Measurements from ENCODE around the gene ZNF688.
"Not testable (repeated sequence)": the region's sequence is repeated elsewhere in the genome, so short reads cannot be mapped to it uniquely, and the experiment has no call there.

Gene ZNF688

DNA sequence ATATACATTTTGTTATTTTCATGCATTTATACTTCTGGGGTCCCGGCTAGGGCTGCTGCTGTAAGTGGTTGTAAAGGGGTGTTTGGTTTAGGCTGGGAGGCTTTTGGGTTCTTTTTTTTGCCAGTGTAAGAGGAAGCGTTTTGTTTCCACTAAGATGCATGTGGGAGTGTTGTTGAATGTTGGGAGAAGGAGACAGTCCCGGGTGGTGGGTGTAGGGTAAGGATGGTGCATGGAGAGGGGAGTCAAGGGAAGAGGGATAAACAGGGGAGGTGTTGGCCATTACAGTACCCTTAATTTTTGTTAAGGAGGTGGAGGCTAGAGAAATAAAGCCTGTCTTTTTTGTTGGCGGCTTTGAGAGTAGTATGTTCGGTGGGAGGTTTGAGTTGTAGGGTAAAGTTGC is 28.4 kb downstream of the ZNF688 start:
- no peak for TF ChIP-seq L3MBTL2 (conservative IDR thresholded peaks at IDR 0.05)
- TF ChIP-seq SP1 (IDR thresholded peaks at IDR 0.05): no peak
- no peak for TF ChIP-seq FOXA1 (IDR thresholded peaks at IDR 0.05)
- TF ChIP-seq, protein P1, sequence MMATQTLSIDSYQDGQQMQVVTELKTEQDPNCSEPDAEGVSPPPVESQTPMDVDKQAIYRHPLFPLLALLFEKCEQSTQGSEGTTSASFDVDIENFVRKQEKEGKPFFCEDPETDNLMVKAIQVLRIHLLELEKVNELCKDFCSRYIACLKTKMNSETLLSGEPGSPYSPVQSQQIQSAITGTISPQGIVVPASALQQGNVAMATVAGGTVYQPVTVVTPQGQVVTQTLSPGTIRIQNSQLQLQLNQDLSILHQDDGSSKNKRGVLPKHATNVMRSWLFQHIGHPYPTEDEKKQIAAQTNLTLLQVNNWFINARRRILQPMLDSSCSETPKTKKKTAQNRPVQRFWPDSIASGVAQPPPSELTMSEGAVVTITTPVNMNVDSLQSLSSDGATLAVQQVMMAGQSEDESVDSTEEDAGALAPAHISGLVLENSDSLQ (IDR thresholded peaks at IDR 0.05): no peak
- TF ChIP-seq ZNF384 (IDR thresholded peaks at IDR 0.05): no peak
- no peak for TF ChIP-seq CTBP1 (IDR thresholded peaks at IDR 0.05; ENCODE audit: borderline replicate concordance)
- TF ChIP-seq BHLHE40 (IDR thresholded peaks at IDR 0.05; ENCODE audit: borderline replicate concordance): no peak
- no peak for TF ChIP-seq TARDBP (IDR thresholded peaks at IDR 0.05)
- TF ChIP-seq LEF1 (IDR thresholded peaks at IDR 0.05; ENCODE audit: borderline replicate concordance): no peak
- TF ChIP-seq ELF4 (IDR thresholded peaks at IDR 0.05): no peak
- TF ChIP-seq HDGF (IDR thresholded peaks at IDR 0.05; ENCODE audit: borderline replicate concordance): no peak
- no peak for TF ChIP-seq NFRKB (IDR thresholded peaks at IDR 0.05)
- no peak for TF ChIP-seq FOXM1 (IDR thresholded peaks at IDR 0.05; ENCODE audit: borderline replicate concordance)
- TF ChIP-seq FOXK2 (IDR thresholded peaks at IDR 0.05): no peak
- TF ChIP-seq ARNT (IDR thresholded peaks at IDR 0.05): no peak
- POLR2A ChIA-PET: interaction anchor here (1.6 to 11.3 kb wide), 5 partner anchors 8 to 29 kb away, joined by 4 to 181 read pairs (median 15); partner anchors contain the start of genes ZNF688, ZNF747 and ZNF764
- no peak for DNase-seq (ENCODE audit: extremely low spot score)
- CTCF ChIA-PET: interaction anchor here (1.1 to 1.6 kb wide), 2 partner anchors 15 to 72 kb away, joined by 4 to 6 read pairs; partner anchors contain the start of gene ZNF764

- TF ChIP-seq BHLHE40 (IDR thresholded peaks at IDR 0.05; ENCODE audit: borderline replicate concordance) (no peak), HDGF (IDR thresholded peaks at IDR 0.05; ENCODE audit: borderline replicate concordance) (0 out of 2 replicates have a peak, but pooled peaks have one; percentile 17)
- no peak for DNase-seq (ENCODE audit: extremely low spot score)
- ChIA-PET POLR2A (interaction anchor here (0.8 to 11.3 kb wide), 8 partner anchors 12 to 164 kb away, joined by 3 to 181 read pairs (median 4); partner anchors contain the start of genes DCTPP1, ZNF688 and ZNF764), CTCF (interaction anchor here (1.6 kb wide), 1 partner anchor 16 kb away, joined by 6 read pairs; the partner anchor contains the start of gene ZNF764)
Measured at GRCh38 chr16:30541502-30542329, 29.8 kb downstream of the ZNF688 start.

DNA sequence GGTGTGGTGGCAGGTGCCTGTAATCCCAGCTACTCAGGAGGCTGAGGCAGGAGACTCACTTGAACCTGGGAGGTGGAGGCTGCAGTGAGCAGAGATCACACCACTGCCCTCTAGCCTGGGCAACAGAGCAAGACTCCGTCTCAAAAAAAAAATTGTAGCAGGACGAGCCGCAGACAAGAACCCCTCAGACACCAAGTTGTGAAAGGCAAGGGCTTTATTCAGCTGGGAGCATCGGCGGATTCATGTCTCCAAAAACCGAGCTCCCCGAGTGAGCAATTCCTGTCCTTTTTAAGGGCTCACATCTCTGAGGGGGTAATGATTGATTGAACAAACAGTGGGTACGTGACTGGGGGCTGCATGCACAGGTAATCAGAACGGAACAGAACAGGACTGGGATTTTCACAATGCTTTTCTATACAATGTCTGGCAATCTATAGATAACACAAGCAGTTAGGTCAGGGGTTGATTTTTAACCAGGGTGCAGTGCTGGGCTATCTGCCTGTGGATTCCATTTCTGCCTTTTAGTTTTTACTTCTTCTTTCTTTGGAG is 30.5 kb downstream of the ZNF688 start:
- POLR2A ChIA-PET: interaction anchor here (0.8 to 11.3 kb wide), 10 partner anchors 9 to 163 kb away, joined by 3 to 181 read pairs (median 4); partner anchors contain the start of genes DCTPP1, ZNF688 and ZNF764
- CTCF ChIA-PET; DNase-seq (ENCODE audit: extremely low spot score): not testable (repeated sequence)

GRCh38 chr16:30539986-30540526 is 31.5 kb downstream of the ZNF688 start:
- CTCF ChIA-PET; DNase-seq (ENCODE audit: extremely low spot score): not testable (repeated sequence)
- POLR2A ChIA-PET: interaction anchor here (0.8 to 11.3 kb wide), 7 partner anchors 10 to 110 kb away, joined by 3 to 181 read pairs (median 3); partner anchors contain the start of genes DCTPP1, ZNF688 and ZNF764

GRCh38 chr16:30539000-30539964 is 32.2 kb downstream of the ZNF688 start:
- POLR2A ChIA-PET: interaction anchor here (1.0 to 11.3 kb wide), 5 partner anchors 10 to 109 kb away, joined by 3 to 181 read pairs (median 4); partner anchors contain the start of genes DCTPP1, ZNF688 and ZNF764
- DNase-seq (ENCODE audit: extremely low spot score): no peak
- CTCF ChIA-PET: interaction anchor here (0.5 kb wide), 1 partner anchor 51 kb away, joined by 4 read pairs; no protein-coding TSS in a partner anchor
- TF ChIP-seq BHLHE40 (IDR thresholded peaks at IDR 0.05; ENCODE audit: borderline replicate concordance) (no peak), NFRKB (IDR thresholded peaks at IDR 0.05) (no peak), LEF1 (IDR thresholded peaks at IDR 0.05; ENCODE audit: borderline replicate concordance) (no peak), TARDBP (IDR thresholded peaks at IDR 0.05) (no peak), CTBP1 (IDR thresholded peaks at IDR 0.05; ENCODE audit: borderline replicate concordance) (no peak), SUZ12 (IDR thresholded peaks at IDR 0.05) (no peak), ELF4 (IDR thresholded peaks at IDR 0.05) (no peak), FOXM1 (IDR thresholded peaks at IDR 0.05; ENCODE audit: borderline replicate concordance) (no peak), FOXK2 (IDR thresholded peaks at IDR 0.05) (no peak)

- ChIA-PET POLR2A (interaction anchor here (0.9 to 11.3 kb wide), 21 partner anchors 7 to 353 kb away, joined by 3 to 181 read pairs (median 12); partner anchors contain the start of genes CORO1A, DCTPP1, FBRS and SEPHS2), CTCF (interaction anchor here (0.6 to 1.9 kb wide), 8 partner anchors 9 to 107 kb away, joined by 3 to 12 read pairs (median 6); partner anchors contain the start of gene DCTPP1)
- not testable (repeated sequence) for DNase-seq (ENCODE audit: extremely low spot score)
Measured at GRCh38 chr16:30536391-30537024, 35.0 kb downstream of the ZNF688 start.

All from HEK293T (cell line).